GM21576 (cell line): Measurements from ENCODE around the gene BPIFB4.

ENCODE experiments used
- ATAC-seq: cut with Tn5 transposase; IDR thresholded peaks from one replicate; pipeline ENCODE4 v1.9.1; 2021; ENCODE audit warnings: mild to moderate bottlenecking, moderate library complexity; ENCODE audit not compliant: unreplicated experiment

Gene BPIFB4

DNA sequence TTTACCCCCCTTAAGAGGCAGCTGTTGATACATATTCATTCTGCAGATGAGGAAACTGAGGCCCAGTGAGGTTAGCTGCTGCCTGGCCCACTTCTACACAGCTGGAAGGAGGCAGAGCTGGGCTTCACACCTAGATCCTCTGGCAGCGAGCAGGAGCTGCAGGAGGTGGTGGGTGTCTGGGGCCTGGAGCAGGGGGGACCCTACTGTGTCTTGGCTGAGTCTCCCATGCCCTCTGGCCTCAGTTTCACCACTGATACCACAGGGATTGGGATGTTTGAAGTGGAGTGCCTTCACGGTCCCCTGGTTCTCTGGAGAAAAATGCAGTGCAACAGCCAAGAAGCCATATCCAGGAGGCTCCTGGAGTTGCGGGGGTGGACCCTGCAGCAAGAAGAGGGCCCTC, 80.3 kb downstream of the BPIFB4 start:
- ATAC-seq, result no peak

DNA sequence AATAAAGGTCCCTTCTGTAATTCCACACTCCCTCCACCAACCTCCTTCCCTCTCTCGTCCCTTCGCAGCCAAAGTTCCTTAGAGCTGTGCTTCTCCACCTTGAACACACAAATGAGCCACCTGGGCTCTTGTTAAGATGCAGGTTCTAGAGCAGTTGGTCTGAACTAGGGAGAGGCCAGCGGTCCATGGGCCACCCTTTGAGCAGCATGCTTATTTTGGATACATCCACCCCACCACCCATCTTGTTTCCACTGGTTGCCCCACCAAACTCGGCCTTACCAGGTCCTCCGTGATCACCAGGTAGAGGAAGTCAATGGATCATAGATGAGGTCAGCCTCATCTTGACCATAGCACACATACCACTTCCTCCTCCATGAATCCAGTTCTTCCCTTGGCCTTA, 81.2 kb downstream of the BPIFB4 start:
- ATAC-seq, result no peak
